Suppressor macrophage treated with lipopolysaccharide for 4 hours (primary cell): ENCODE results near the gene DNAJB12.
A peak's percentile ranks its signal among the peaks of the same experiment; 100 is the strongest.
"Not testable (repeated sequence)": the region's sequence is repeated elsewhere in the genome, so short reads cannot be mapped to it uniquely, and the experiment has no call there.

Source experiments
- DNase-seq: peaks from one replicate; pipeline ENCODE4 v3.0.0-alpha.2; 2020

DNAJB12 gene

DNA sequence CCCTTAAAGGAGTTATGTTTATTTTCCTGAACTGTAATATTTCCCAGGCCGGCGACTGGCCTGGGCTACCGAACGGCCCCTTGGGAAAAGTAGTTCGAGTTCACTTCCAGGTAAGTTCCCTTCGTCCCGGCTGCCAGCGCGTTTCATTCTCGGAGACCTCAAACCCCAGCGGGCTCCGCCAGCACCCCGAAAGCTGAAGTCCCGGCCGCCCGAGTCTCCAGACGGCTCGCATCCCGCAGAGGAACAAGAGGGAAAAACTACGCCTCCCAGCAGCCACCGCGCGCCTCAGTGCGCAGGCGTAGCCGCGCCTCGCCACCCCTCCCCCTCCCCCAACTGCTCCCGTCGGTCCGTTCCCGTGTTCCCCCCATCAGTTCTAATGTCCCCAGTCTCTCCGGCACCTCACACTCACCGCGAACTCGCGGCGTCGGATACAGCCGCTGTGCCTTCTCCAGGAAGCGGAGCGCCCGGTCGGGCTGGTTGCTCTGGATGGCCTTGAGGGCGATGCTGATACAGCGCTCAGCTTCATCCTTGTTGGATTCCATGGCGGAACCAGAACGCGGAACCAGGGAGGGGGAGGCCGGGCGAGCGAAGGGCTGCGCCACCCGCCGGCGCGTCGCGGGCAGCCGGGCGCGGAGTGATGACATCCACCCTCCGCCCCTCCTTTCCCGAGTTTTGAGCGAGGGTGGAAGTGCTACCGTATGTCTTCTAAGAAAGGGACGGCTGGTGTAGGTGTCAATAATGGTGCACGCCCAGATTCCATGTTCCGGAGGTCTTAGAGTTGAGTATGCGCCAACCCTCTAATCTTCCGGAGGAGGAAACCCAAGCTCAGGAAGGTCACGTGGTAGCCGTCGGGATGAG lies at the start of gene DNAJB12:
Gene DNAJB12 (minus strand): TSS at position 564 of the 858 bp plus-strand sequence. CDS start 22 bp downstream, at position 542.
- peak; percentile 96 for DNase-seq

DNA sequence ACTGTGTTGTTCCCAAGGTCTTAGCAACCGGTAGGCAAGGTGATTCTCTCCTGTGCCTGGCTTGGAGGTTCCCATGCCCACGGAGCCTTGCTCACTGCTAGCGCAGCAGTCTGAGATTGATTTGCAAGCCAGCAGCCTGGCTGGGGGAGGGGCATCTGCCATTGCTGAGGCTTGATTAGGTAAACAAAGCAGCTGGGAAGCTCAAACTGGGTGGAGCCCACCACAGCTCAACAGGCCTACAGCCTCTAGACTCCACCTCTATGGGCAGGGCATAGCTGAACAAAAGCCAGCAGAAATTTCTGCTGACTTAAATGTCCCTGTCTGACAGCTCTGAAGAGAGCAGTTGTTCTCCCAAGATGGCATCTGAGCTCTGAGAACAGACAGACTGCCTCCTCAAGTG lies 40.9 kb upstream of the DNAJB12 start:
- not testable (repeated sequence) for DNase-seq

DNA sequence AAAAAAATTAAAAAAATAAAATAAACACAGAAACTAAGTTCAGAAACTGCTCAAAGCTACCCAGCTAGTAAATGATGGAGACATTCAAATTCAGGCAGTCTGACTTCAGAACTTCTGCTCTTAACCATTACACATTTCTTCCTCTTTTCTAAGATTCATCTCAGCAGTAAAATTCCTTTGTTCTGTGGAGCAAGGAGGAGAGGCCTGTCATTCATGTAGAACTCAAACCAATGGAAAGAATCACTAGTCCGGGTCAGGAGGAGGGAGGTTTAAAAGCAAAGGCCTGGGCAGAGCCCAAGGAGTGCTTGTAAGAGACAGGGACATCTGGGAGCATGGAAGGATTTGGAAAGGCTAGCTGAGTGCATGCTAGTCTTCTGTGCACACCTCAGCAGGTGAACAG lies 37.9 kb upstream of the DNAJB12 start:
- peak; percentile 11 for DNase-seq

DNA sequence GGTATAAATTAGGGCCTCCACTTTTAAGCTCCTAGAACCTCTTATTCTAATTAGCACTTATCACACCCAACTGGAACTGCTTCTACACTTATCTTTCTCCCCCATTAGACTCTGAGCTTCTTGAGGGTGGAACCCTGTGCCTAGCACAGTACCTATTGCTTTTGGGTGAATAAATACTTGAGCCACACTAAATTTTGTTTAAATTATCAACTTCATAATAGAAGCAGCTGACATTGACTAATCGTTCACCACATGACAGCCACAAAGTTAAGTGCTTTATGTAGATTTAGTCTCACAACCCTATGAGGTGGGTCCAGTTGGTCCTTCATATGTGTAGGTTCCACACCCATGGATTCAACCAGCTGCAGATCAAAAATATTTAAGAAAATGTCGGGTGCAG lies 36.0 kb upstream of the DNAJB12 start:
- DNase-seq, result no peak

DNA sequence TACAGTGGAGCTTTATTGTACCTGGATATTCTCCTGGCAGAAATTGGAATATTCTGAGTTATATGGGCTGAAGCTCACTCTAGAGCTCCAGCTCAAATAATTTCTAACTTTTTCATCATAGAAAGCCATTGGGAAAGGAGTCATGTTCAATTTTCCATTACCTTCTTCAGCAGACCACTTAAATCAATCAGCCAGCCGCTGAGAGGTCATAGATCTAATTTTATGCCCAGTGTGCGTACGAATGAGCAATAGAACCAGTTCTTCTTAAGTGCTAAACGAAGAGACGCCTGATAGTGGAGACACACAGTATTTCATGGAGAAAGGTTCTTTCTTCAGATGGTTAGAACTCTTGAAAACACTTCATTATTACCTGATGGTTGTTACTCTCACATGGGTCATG lies 35.0 kb upstream of the DNAJB12 start:
- DNase-seq, result no peak

DNA sequence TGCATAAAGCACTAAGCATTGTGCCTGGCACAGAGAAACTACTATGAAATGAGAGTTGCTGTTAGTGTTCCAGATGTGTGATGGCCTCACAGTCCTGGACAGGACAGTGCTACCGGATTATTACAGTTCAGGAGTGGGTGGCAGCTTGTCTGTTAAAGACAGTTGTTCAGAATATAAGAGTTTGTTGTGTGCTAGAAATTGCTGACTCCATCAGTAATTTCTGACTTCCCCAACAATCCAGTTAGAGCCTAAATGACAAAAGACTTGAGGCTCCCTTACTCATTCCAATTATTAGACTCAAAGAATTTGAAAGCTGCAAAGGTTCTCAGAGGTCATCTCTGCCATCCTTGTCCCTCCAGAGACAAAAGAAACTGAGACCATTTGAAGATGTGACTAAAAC lies 34.3 kb upstream of the DNAJB12 start:
- no peak for DNase-seq

DNA sequence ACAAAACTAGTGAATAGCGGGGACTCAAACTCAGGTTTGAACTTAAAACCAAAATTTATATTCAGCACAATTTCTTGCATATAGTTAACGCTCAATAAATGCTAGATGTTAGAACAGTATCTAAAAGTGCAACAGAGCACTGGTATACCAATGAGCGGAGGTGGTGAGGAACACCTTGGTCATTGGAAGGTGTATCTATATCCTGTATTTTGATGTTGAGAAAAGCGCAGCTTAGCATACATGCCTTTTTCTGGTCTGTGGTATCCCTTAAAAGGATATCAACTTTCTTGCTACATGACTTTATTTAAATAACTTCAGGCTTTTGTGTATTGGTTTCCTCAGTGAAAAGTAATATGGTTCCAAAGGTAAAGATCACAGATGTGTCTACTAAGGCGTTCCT lies 33.3 kb upstream of the DNAJB12 start:
- no peak for DNase-seq

DNA sequence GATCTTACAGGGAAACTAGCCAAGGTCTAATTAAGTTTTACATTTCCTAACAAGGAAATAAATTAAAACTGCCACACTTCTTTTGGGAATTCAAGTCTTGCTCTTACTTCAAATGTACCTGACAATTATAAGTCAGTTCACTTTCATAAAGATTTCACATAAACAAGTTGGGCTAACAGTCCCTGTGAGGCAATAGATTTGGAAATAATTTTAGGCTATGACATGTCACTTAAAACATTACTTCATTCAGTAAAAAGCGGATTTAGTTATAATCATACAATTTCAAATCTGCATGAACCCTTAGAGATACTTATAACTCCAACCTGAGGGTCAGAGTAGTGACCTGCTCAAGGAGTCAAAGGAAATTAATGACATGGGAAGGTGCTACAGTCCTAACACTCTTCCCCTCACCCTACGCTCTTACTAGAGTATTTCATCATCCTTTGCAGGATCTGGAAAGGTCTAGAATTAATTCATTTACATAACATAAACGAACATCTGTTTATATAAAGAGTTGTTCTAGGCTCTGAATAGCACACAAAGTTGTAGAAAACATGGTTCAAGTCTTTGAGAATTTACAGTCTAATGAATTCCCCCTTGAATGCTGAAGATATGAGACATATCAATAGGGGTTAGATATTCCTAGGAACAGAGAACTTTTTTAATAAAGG lies 32.3 kb upstream of the DNAJB12 start:
- no peak for DNase-seq

DNA sequence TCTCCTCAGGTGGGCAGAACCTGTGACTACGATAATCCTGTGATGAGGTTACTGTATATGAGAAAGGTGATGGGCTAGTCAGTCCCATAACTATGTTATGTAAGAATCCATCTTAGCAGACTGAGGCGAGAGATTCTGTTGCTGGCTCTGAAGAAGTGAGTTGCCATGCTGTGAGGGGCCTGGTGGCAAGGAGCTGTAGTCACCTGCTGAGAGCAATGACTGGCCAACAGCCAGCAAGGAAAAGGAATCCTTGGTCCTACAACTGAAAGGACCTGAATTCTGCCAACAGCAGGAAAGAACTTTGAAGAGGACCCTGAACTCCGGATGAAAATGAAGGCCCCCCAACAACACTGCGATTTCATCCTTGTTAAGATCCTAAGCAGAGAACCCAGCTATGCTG lies 31.0 kb upstream of the DNAJB12 start:
- DNase-seq, result no peak

DNA sequence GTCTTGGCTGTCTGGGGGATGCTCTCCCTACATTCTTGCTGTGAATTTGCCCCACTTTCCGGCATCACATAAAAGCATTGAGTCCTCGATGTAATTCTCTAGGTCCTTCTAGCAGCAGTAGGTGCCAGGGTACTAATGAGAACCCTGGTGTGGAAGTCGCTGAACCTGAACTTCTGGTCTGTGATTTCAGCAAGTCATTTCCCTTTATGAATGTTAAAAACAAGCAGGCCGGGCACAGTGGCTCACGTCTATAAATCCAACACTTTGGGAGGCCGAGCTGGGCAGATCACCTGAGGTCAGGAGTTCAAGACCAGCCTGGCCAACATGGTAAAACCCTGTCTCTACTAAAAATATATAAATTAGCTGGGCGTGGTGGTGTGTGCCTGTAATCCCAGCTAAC lies 30.3 kb upstream of the DNAJB12 start:
- DNase-seq, result not testable (repeated sequence)

DNA sequence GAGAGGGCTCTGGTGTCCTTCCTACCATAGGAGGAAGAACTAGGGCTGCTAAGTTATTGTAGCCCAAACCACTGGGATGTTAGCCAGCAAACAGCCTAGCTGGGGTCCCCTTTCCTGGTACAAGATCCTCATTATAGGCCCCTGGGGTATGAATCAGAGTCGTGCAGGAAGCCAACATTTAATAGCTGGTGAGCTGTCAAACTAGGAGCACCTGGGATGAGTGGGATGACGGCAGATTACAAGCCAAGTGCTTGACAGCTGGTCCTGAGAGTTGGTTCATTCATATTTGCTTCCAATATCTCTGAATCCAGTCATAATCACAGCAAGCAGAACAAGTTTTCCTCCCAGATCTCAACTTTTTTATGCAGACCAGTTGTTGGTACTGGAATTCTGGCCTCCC lies 25.1 kb upstream of the DNAJB12 start:
- DNase-seq, result no peak

DNA sequence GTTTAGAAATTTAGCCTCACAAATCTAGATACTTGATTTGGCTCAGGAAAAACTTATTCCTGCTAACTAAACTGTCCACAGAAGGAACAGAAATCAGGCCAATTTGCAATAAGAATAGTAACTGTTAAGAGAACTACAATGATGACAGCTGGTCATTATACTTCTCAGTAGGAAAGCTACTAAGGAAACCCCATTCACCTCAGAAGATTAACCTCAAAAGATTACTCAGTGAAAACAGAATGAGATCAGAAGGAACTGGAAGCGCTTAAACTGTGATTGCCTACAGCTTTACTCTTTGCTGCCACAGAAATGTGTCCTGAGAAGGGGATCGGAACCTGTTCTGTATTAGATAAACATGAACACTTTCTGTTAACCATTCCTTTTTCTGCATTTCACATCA lies 24.3 kb upstream of the DNAJB12 start:
- DNase-seq, result no peak

DNA sequence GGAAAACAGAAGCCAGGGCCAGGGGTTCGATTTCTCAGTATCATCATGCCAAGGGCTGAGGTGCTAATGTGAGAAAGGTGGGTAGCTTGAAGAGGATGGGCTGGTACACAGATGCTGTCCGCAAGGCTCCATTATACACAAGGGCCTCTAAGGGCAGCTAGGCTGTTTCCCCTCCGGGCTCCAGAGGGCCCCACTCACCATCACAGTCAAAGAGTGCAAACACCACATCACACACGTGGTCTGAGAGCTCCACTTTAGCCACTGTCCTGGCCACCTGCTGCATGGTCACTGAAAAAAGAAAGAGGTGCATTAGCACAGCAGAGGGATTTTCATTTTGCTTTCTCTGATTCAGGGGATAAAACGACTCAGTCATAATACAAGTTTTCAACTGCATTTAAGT lies 20.9 kb upstream of the DNAJB12 start:
- DNase-seq, result no peak

DNA sequence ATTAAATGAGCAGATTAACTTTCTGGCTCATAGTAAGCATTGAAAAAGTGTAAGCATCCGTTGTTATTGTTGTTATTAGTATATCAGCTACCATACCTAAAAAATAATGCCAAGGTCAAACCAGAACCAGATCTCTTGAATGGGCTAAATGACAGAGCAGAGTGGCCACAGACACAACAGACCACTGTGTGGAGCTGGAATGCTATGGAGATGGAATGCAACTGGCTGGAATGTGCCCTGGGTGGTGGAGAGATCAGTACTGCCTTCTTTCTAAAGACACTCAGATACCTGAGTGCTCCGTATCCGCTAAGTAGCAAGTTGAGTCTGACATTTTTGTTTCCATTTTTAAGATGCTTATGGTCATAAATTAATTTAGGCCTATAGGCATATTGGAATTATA lies 20.5 kb upstream of the DNAJB12 start:
- no peak for DNase-seq

DNA sequence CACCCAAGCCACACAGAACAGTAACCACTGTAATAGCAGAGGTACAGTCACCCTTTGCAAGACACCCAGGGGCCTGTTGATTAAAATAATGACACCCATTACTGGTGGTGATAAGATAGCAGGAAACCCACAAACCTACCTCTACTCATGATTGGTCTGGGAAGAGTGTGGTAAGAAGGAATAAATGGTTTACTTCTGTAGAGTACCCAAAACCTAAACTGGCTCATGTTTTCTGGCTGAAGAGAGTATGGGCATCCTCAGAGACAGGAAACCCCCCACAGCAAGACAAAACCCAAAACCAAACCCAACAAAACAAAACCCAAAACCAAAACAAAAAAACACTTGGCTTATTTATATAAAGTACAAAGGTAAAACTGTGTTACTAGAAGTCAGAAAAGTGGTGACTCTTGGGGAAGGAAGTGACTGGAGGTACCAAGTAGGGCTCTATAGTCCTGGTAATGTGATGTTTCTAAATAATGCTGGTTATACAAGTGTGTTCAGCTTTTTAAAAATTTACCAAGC lies 15.5 kb upstream of the DNAJB12 start:
- DNase-seq, result no peak

DNA sequence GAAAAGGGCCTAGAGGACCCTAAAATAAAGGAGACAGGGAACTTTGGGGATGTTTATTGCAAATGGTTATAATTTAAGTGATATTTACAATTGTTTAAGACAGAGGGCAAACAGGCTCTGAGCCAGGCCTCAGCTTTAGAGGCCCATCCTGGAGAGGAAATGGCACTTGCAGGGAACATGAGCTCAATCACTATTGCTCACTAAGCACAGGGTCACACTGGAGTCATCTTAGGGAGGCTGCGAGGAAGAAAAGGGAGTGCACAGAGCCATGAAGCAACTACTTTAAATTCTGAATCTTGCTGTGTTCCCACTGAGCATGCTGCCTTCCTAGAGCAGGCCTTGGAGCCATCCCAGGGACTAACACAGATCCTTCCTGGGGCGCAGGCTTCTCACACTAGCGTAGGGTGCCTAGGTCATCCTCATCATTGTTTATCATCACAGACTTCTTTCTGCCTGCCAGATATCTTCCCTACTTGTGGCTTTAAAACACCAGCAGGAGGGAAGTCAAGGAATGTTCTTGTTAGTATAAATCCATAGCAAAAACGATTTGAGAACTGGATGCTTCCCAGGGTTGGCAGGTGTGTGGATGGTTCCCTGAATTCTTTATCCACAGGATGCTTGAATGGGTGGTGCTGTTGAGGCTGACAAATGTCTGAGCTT lies 12.7 kb upstream of the DNAJB12 start:
- no peak for DNase-seq

DNA sequence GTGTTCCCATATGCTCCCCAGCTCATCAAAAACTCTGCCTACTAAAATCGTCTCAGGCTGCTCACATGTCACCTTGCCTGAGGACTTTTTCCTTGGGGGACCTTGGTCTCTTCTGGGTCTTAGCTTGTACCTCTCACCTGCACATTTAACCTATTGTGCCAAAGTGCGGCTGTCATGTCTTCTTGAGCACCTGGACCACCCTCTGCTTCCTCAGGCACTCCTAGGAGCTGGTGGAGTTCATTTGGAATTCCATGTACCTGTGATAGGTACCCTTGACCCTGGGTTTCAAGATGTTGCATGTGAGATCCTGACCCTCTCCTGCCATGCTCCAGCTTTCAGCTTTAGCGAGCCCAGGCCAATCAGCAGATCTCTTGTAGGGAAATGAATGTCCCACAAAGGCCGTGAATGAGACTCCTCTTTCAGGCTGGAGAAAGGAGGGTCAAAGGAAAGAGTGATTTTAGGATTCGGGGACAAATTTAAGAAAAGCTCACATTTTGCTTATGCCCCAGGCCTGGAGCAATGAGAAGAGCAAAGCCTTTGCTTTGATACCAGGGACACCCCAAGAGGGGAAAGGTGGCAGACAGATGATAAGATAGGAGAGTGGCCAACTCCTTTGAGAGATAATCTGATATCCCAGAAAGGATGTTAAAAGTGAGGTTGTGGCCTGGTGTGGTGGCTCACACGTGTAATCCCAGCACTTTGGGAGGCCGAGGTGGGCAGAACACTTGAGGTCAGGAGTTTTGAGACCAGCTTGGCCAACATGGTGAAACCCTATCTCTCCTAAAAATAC lies 10.6 kb upstream of the DNAJB12 start:
- no peak for DNase-seq

DNA sequence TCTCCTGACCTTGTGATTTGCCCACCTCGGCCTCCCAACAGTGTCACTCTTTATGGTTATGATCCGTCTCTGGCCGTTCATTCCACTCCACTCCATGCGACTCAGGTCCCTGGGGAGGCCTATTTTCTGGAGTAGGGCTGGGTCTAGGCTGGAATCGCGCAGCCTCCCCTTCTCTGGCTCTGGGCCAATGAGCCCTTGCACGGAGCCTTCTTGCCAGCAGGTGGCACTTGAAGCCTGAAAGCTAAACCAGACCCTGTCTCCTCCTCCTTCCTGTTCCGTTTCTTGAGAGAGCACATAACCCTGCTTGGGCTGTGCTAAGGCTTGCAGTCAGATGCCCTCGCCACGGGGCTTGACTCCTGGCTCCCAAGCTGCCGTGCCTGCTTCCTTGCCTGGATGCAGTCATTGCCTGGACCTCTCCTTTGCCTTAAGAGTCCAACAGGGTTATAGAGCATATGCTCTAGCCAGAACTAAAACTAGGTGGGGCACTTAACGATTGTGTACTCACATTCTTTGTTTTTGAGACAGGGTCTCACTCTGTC lies 9.6 kb upstream of the DNAJB12 start:
- peak; percentile 94 for DNase-seq

DNA sequence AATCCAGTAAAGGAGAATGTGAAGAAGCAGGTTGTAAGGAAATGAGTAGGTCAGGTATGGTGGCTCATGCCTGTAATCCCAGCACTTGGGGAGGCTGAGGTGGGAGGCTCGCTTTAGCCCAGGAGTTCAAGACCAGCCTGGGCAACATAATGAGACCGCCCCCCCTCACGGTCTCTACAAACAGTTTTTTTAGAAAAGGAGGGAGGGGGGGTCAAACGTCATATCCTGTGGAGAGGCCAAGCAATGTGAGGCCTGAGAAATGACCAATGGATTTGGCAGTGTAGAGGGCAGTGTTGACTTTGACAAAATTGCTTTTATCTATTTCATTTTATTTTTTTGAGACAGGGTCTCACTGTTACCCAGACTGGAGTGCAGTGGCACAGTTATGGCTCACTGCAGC lies 2.3 kb upstream of the DNAJB12 start:
- no peak for DNase-seq

DNA sequence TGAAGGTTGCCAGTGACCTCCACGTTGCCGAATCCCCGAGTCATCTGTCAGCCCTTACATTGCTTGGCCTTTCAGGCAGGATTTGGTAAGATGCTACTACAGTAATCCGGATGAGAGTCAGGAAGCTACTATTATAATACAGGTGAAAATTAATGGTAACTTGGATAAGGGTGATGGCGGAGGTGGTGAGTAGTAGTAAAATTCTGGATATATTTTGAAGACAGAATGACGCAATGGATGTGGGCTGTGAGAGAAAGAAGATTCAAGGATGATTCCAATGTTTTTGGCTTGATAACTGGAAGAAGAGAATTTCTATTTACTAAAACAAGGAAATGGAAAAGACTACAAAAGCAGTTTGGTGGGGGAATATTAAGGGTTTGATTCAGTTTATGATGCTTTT lies 1.4 kb upstream of the DNAJB12 start:
- no peak for DNase-seq

DNA sequence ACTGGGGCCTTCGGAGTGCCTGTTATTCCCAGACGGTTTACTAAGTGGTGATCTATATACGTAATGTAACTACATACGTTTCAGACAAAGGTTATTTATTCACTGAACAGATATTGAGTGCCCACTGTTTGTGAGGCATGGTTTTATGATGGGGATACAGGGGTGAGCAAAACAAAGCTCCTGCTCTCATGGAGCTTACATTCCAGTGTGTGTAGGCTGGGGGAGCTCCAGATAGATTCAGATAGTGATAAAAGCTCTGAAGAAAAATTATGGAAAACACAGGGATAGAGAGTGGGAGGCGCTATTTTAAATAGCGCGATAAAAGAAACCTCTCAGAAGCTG lies 466 bp upstream of the DNAJB12 start:
- no peak for DNase-seq

DNA sequence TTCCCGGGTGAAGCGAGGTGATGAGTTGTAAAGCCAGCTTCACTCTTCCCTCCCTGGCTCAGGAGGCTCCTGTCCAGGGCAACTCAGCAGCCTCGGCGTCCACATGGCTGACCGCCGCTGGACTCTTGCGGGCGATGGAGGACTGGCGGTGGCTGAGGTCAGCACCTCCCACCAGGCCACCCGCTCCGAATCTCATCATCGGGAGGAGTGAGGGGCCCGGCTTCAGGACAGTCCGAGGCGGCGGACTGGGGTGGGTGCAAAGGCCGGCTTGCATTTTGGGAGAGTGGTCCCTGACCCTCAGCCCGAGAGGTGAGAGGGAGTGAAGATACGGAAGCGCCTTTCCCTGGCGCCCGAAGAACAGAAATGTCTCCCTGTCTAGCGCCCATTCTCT lies 759 bp downstream of the DNAJB12 start:
- DNase-seq, result no peak
